Effector memory CD4-positive, alpha-beta T cell (primary cell): Measurements from ENCODE around the gene STARD5.

Source experiments
- DNase-seq, 3 donors: peaks; one replicate each; pipeline ENCODE4 v3.0.0-alpha.2; 2020
- H3K27ac ChIP-seq: 2 replicates; pipeline ENCODE4 v1.7.0; 2013; ENCODE audit warnings: mild to moderate bottlenecking, low read length, moderate library complexity; ENCODE audit not compliant: insufficient read depth, poor library complexity, severe bottlenecking
- H3K27me3 ChIP-seq: replicated peaks from 2 replicates; pipeline ENCODE4 v1.7.0; 2013; ENCODE audit warnings: mild to moderate bottlenecking, low read length; ENCODE audit not compliant: insufficient read depth, control insufficient read depth, poor library complexity, severe bottlenecking
- H3K36me3 ChIP-seq: 2 replicates; pipeline ENCODE4 v1.7.0; 2013; ENCODE audit warnings: mild to moderate bottlenecking, low read length, moderate library complexity; ENCODE audit not compliant: control insufficient read depth, insufficient read depth
- H3K4me1 ChIP-seq: 2 replicates; pipeline ENCODE4 v1.7.0; 2013; ENCODE audit warnings: low read length, mild to moderate bottlenecking; ENCODE audit not compliant: control insufficient read depth, insufficient read depth, poor library complexity, severe bottlenecking
- H3K4me3 ChIP-seq: 2 replicates; pipeline ENCODE4 v1.7.0; 2013; ENCODE audit warnings: low read length, low read depth, mild to moderate bottlenecking; ENCODE audit not compliant: insufficient read depth, poor library complexity, severe bottlenecking
- H3K9me3 ChIP-seq: 2 replicates; pipeline ENCODE4 v1.7.0; 2013; ENCODE audit warnings: mild to moderate bottlenecking, low read length, moderate library complexity; ENCODE audit not compliant: control insufficient read depth

The STARD5 gene

DNA sequence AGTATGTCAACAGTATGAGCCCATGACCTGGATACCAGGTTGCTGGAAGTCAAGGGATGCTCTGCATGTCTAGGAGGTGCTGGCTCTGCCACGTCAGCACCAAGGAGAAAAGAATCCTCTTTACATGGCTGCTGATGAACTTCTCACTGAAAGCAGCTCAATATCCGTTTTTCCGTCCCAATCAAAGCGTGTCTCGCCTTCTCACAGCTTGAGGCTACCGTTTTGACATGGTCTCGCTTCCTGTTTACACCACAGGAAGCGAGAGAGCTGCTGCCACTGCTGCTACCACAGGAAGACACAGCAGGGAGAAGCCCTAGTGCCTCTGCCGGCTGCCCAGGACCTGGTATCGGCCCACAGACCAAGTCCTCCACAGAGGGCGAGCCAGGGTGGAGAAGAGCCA lies 27.3 kb downstream of the STARD5 start:
- DNase-seq, result peak; percentile 59 to 67 (median 66)
- Histone ChIP-seq H3K4me3 (peak overlapping the region; percentile 79), H3K4me1 (peaks cover 61% of the 10 kb centered on the region), H3K9me3 (no peaks in the 10 kb centered on the region), H3K27ac (peak overlapping the region; percentile 90), H3K27me3 (no peaks in the 10 kb centered on the region), H3K36me3 (peaks cover 16% of the 10 kb centered on the region)

DNA sequence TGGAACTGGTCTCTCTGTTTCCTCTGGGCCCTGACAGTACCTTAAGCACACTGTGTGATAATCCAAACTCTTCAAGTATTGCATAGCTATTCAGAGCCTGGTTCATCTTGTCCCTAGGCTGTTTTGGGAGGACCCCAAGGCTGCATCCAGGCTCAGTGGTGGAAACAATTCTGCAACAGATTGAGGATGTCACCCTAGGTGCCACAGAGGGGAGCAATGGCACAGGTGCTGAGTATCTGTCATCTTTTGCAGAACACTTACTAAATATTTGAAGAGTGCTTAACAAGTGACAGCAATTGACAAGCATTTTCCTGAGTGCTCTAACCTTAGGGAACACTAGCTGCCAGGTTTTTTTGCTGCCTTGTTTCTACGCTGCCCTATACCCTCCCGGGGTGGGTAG lies 27.8 kb downstream of the STARD5 start:
- Histone ChIP-seq H3K27me3 (no peaks in the 10 kb centered on the region), H3K4me3 (peak overlapping the region; percentile 79), H3K36me3 (peaks cover 11% of the 10 kb centered on the region), H3K4me1 (peaks cover 61% of the 10 kb centered on the region), H3K9me3 (no peaks in the 10 kb centered on the region), H3K27ac (peak overlapping the region; percentile 90)
- no peak for DNase-seq

DNA sequence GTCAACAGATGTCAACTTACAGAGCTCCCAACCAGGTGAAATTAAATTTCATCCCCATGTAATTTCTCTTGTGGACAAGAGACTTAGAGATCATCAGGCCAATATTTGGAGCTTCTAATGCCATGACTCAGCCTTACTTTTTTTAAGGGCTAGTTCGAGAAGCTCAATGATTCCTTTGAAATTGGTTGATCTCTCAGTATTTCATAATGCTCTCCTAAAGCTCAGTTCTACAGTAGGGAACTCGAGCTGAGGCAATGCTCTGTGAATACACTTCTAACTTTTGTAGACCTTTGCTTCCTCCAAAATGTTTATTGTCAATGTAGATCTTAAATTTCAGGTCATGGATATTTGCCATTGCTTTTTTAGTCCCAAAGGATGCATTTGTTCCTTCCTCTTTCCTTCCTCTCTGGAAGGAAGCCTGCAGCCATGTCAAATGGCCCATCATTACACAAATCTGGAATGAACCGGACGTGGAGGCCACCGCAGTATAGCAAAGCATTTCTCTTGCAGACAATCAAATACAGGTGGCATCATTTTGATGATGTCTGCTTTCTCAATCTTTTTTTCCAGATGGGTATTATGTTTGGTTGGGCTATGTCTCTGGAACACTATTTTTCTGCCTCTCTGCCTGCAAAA lies 28.3 kb downstream of the STARD5 start:
- peaks cover 64% of the 10 kb centered on the region for H3K4me1 ChIP-seq
- H3K9me3 ChIP-seq, result no peaks in the 10 kb centered on the region
- no peak for DNase-seq
- H3K4me3 ChIP-seq, result peak overlapping the region; percentile 79
- H3K27ac ChIP-seq, result peak overlapping the region; percentile 90
- no peaks in the 10 kb centered on the region for H3K27me3 ChIP-seq
- H3K36me3 ChIP-seq, result peaks cover 5% of the 10 kb centered on the region

DNA sequence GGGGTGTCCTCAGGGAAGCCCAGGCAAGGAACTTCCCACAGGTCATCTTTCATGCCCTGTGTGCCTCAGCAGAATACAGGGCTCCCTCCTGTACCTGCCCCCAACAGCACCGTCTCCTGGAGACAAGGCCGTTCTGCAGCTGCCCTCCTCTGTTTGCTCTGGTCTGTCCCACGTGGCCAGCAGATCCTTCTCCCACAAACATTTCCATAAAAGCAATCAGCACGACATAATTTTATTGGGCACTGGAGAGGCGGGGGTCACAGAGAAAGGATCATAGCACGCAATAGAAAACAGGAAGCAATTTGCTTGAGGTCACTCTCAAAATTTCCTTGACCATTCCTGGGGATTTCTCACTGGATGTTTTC lies 29.4 kb downstream of the STARD5 start:
- H3K27me3 ChIP-seq, result no peaks in the 10 kb centered on the region
- peaks cover 68% of the 10 kb centered on the region for H3K4me1 ChIP-seq
- no peak for DNase-seq
- no peaks in the 10 kb centered on the region for H3K9me3 ChIP-seq
- peak overlapping the region; percentile 90 for H3K27ac ChIP-seq
- peak overlapping the region; percentile 38 for H3K4me3 ChIP-seq
- H3K36me3 ChIP-seq, result peaks cover under 1% of the 10 kb centered on the region

DNA sequence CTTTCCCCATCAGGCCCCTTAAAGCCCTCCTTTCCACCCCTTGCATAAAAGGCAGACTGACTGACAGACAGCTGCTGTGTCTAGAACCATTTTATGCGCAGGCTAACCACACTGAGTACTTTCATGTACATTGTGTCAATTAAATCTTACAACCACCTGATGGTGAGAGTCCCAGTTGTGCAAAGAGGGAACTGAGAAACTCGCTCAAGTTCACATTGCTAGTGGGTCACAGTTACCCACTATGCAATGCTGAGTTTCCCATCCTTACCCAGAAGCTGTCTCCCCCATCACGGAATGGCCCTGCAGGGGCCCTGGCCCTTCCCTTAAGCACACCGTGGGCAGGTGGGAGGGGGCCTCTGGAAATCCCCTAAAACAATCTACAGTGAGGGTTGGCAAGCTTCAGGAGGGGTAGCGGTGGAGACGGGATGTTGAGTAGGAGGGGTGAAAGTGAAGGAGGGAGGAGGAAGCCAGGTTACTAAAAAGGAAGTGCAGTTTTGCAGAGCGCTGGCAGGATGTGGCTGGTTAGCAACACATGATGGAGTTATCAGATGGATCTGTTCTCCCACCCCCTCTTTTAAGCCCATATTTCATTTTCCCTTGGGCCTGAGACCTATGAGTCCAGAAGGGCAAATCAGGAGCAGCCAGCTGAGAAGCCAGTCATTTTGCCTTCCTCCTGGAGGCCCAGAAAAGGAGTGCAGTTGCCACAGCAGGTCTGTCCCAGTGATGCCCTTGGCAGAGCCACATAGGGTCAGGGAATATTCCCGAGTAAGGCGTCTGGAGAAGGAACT lies 30.0 kb downstream of the STARD5 start:
- peak; percentile 59 to 77 (median 66) for DNase-seq
- no peaks in the 10 kb centered on the region for H3K27me3 ChIP-seq
- H3K36me3 ChIP-seq, result no peaks in the 10 kb centered on the region
- peak overlapping the region; percentile 90 for H3K27ac ChIP-seq
- H3K4me3 ChIP-seq, result peak overlapping the region; percentile 38
- peaks cover 68% of the 10 kb centered on the region for H3K4me1 ChIP-seq
- no peaks in the 10 kb centered on the region for H3K9me3 ChIP-seq

DNA sequence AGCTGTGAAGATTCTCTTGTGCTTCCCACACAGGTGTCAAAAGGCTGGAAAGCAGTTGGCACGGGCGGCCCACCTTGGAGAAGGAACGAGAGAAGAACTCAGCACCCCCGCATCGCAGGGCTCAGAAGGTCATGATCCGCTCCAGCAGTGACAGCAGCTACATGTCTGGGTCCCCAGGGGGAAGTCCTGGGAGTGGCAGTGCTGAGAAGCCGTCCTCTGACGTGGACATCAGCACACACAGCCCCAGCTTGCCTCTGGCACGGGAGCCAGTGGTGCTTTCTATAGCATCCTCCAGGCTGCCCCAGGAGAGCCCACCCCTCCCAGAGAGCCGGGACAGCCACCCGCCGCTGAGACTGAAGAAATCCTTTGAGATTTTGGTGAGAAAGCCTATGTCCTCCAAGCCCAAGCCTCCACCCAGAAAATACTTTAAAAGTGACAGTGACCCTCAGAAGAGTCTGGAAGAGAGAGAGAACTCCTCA lies 31.4 kb downstream of the STARD5 start:
- no peaks in the 10 kb centered on the region for H3K27me3 ChIP-seq
- H3K27ac ChIP-seq, result peak overlapping the region; percentile 90
- H3K4me1 ChIP-seq, result peaks cover 72% of the 10 kb centered on the region

DNA sequence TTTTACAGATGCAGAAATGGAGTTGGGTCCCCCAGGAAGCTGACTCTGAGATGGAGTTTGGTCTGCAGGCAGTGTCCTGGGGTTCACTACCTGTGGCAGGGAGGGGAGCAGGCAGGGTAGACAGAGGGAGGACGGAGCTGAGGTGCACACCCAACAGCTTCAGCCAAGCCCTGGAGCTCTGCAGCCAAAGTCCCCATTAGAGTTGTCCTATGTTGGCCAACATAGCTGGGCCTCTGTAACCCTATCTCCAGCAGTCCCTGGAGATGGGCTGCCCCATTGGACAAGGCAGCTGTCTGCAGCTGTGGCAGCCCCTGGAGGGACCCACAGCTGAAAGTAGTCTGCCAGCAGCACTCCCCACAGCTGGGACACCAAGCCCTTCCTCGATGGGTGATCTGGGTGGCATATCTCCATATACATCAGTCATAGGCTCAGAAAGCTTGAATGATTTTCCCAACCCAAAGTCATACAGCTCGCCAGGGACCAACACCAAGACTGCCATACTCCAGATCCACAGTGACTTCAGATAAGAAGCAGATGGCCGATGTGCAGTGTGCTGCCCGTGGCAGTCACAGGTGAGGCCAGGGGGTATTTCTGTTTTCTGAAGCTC lies 31.9 kb downstream of the STARD5 start:
- Histone ChIP-seq H3K27ac (peak overlapping the region; percentile 90), H3K36me3 (no peaks in the 10 kb centered on the region), H3K9me3 (no peaks in the 10 kb centered on the region), H3K27me3 (no peaks in the 10 kb centered on the region), H3K4me1 (peaks cover 77% of the 10 kb centered on the region), H3K4me3 (peak overlapping the region; percentile 29)
- no peak for DNase-seq

More for the DNA sequence above, 31.4 kb downstream of the STARD5 start:
- no peaks in the 10 kb centered on the region for H3K36me3 ChIP-seq
- no peaks in the 10 kb centered on the region for H3K9me3 ChIP-seq
- peak overlapping the region; percentile 29 for H3K4me3 ChIP-seq
- peak; percentile 31 to 42 (median 37) for DNase-seq

DNA sequence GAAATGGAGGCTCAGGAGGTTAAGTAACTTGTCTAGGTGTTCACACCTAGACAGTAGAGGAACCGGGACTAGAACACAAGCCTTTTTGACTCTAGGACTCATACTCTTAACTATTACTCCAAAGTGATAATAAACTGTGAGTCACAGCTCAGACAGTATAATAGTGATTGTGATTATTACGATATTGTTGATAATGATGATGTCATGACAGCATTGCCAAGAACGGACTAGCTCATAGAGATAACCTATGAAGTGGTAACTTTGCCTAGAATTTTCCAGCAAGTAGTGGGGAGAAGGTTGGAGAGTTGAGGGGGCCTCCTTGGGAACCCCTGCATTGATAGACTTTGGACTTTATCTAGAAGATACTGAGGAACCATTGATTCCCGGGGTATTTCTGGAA lies 34.0 kb downstream of the STARD5 start:
- no peak for DNase-seq
- no peaks in the 10 kb centered on the region for H3K36me3 ChIP-seq
- no peaks in the 10 kb centered on the region for H3K27me3 ChIP-seq
- no peak overlapping the region for H3K27ac ChIP-seq
- H3K4me1 ChIP-seq, result peaks cover 82% of the 10 kb centered on the region
- H3K9me3 ChIP-seq, result no peaks in the 10 kb centered on the region
- no peak overlapping the region for H3K4me3 ChIP-seq

DNA sequence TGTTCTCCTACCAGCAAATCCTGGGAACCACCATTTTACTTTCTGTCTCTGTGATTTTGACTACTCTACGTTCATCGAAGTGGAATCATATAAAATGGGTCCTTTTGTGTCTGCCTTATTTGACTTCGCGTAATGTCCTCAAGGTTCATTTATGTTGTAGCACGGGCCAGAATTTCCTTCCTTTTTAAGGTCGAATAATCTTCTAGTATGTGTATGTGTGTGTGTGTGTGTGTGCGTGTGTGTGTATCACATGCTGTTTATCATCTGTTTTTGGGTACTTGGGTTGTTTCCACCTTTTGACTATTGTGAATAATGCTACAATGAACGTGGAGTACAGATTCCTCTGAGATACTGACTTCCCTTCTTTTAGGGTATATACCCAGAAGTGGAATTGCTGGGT lies 35.3 kb downstream of the STARD5 start:
- Histone ChIP-seq H3K27me3 (no peaks in the 10 kb centered on the region), H3K27ac (no peak overlapping the region), H3K36me3 (no peaks in the 10 kb centered on the region), H3K4me3 (no peak overlapping the region), H3K9me3 (no peaks in the 10 kb centered on the region), H3K4me1 (peaks cover 79% of the 10 kb centered on the region)
- DNase-seq, result no peak

DNA sequence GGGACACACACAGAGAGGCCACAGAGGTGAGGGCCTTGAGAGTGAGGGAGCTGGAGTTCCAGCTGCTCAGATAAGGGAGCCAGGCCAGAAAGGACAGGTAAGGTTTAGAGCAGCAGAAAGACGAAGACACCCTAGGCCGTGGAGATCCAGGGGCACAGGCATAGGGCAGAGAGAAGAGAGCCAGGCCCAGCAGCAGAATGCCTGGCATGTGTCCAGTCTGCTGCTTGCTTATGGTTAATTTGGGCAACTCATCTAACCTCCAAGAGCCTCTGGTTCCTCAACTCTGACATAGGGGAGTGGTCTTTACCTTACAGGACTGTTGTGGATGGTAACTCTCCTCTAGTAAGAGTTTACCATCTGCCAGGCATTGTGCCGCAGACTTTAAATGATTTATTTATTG lies 35.9 kb downstream of the STARD5 start:
- H3K27me3 ChIP-seq, result no peaks in the 10 kb centered on the region
- DNase-seq, result no peak
- peaks cover 73% of the 10 kb centered on the region for H3K4me1 ChIP-seq
- no peaks in the 10 kb centered on the region for H3K36me3 ChIP-seq
- no peaks in the 10 kb centered on the region for H3K9me3 ChIP-seq
- H3K27ac ChIP-seq, result no peak overlapping the region
- no peak overlapping the region for H3K4me3 ChIP-seq
